Measurements from ENCODE around the gene ALG9.

DNA sequence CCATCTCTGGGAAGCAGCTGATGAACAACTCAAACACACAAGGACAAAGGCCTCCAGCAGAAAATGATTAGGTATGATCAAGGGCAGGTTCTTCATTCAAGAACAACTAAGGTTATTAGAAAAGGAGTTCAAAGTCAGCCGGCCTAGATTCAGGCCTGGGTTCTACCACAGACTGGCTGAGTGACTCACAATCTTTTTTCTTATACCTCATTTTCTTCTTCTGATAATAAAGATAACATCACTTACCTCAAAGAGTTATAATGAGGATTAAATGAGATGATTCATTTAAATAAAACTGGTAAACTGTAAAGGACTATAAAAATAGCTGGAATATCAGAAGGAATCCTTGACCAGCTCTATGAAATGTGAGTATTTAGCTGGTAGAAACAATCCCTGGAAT lies 55.9 kb downstream of the ALG9 start:
- TF ChIP-seq, protein P1, sequence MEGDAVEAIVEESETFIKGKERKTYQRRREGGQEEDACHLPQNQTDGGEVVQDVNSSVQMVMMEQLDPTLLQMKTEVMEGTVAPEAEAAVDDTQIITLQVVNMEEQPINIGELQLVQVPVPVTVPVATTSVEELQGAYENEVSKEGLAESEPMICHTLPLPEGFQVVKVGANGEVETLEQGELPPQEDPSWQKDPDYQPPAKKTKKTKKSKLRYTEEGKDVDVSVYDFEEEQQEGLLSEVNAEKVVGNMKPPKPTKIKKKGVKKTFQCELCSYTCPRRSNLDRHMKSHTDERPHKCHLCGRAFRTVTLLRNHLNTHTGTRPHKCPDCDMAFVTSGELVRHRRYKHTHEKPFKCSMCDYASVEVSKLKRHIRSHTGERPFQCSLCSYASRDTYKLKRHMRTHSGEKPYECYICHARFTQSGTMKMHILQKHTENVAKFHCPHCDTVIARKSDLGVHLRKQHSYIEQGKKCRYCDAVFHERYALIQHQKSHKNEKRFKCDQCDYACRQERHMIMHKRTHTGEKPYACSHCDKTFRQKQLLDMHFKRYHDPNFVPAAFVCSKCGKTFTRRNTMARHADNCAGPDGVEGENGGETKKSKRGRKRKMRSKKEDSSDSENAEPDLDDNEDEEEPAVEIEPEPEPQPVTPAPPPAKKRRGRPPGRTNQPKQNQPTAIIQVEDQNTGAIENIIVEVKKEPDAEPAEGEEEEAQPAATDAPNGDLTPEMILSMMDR (IDR thresholded peaks at IDR 0.05) = no peak
- no peak for TF ChIP-seq POLR2A (IDR thresholded peaks at IDR 0.05)

Data from thyroid gland (tissue), 4 donors.